Measurements from ENCODE around the gene EFNB3.

Gene EFNB3

GRCh38 chr17:7677388-7678067, 27.5 kb upstream of the EFNB3 start:
- no peak overlapping the region for H3K9ac ChIP-seq
- H3K4me2 ChIP-seq = no peak overlapping the region
- no peak overlapping the region for H3K4me3 ChIP-seq
- peaks cover 55 to 93% (median 74%) of the 10 kb centered on the region in 11 experiments for H3K36me3 ChIP-seq
- no peaks in the 10 kb centered on the region for H3K4me1 ChIP-seq
- TF ChIP-seq Cebpa-rat (IDR thresholded peaks at IDR 0.05) = no peak
- H3K9me3 ChIP-seq (replicated peaks in 1 of 11) = peaks cover 17 to 28% (median 21%) of the 10 kb centered on the region in 11 experiments
- no peaks in the 10 kb centered on the region; a peak in 1 of 22 replicates for H3K27me3 ChIP-seq
- peaks cover 25 to 85% (median 69%) of the 10 kb centered on the region in 11 experiments; a peak in 21 of 22 replicates for H4K20me1 ChIP-seq
- no peak overlapping the region for H3K27ac ChIP-seq

- Histone ChIP-seq H3K36me3 (peaks cover 5 to 61% (median 41%) of the 10 kb centered on the region in 11 experiments; a peak in 21 of 22 replicates), H3K27ac (peak overlapping the region; percentile 97 to 100 (median 99)), H4K20me1 (peaks cover 10 to 69% (median 59%) of the 10 kb centered on the region in 11 experiments; a peak in 21 of 22 replicates), H3K27me3 (no peaks in the 10 kb centered on the region), H3K9me3 (replicated peaks in 1 of 11) (no peaks in the 10 kb centered on the region), H3K4me3 (peak overlapping the region; percentile 82 to 100 (median 94)), H3K9ac (peak overlapping the region; percentile 96 to 100 (median 99)), H3K4me1 (peaks cover 31 to 40% (median 35%) of the 10 kb centered on the region in 10 experiments), H3K4me2 (peak overlapping the region; percentile 85 to 98 (median 94))
- no peak for TF ChIP-seq Cebpa-rat (IDR thresholded peaks at IDR 0.05)
These were observed 20.0 kb upstream of the EFNB3 start for GRCh38 chr17:7684851-7685532.

GRCh38 chr17:7685533-7686221, 19.3 kb upstream of the EFNB3 start:
- no peaks in the 10 kb centered on the region for H3K9me3 ChIP-seq (replicated peaks in 1 of 11)
- peaks cover 5 to 61% (median 44%) of the 10 kb centered on the region in 11 experiments; a peak in 21 of 22 replicates for H3K36me3 ChIP-seq
- H3K4me1 ChIP-seq = peaks cover 34 to 46% (median 40%) of the 10 kb centered on the region in 10 experiments
- no peaks in the 10 kb centered on the region for H3K27me3 ChIP-seq
- H3K27ac ChIP-seq = peak overlapping the region; percentile 97 to 100 (median 99)
- TF ChIP-seq Cebpa-rat (IDR thresholded peaks at IDR 0.05) = no peak
- H3K9ac ChIP-seq = peak overlapping the region; percentile 96 to 100 (median 99)
- H3K4me3 ChIP-seq = peak overlapping the region; percentile 82 to 100 (median 94)
- H3K4me2 ChIP-seq = peak overlapping the region; percentile 85 to 98 (median 94)
- H4K20me1 ChIP-seq = peaks cover 7 to 62% (median 52%) of the 10 kb centered on the region in 11 experiments; a peak in 21 of 22 replicates

GRCh38 chr17:7686222-7687071, 18.6 kb upstream of the EFNB3 start:
- peaks cover 7 to 55% (median 44%) of the 10 kb centered on the region in 11 experiments; a peak in 21 of 22 replicates for H4K20me1 ChIP-seq
- H3K27ac ChIP-seq = peak overlapping the region; percentile 97 to 100 (median 99)
- H3K4me1 ChIP-seq = peaks cover 34 to 46% (median 40%) of the 10 kb centered on the region in 10 experiments
- no peak for TF ChIP-seq Cebpa-rat (IDR thresholded peaks at IDR 0.05)
- H3K36me3 ChIP-seq = peaks cover 5 to 65% (median 46%) of the 10 kb centered on the region in 11 experiments; a peak in 21 of 22 replicates
- no peaks in the 10 kb centered on the region for H3K9me3 ChIP-seq (replicated peaks in 1 of 11)
- H3K27me3 ChIP-seq = no peaks in the 10 kb centered on the region
- H3K4me2 ChIP-seq = peak overlapping the region; percentile 78 to 98 (median 94)
- peak overlapping the region; percentile 82 to 100 (median 94) for H3K4me3 ChIP-seq
- peak overlapping the region; percentile 96 to 100 (median 99) for H3K9ac ChIP-seq

GRCh38 chr17:7687072-7687907, 17.7 kb upstream of the EFNB3 start, which contains the start of gene TP53:
TSS of gene TP53 (minus strand) at chr17:7687490. CDS start at chr17:7676594, 10,896 bp downstream.
- H3K4me1 ChIP-seq = peaks cover 34 to 46% (median 40%) of the 10 kb centered on the region in 10 experiments
- H3K9me3 ChIP-seq (replicated peaks in 1 of 11) = no peaks in the 10 kb centered on the region
- H3K9ac ChIP-seq = peak within 1 kb of the TSS; percentile 96 to 100 (median 99)
- peak within 1 kb of the TSS; percentile 97 to 100 (median 99) for H3K27ac ChIP-seq
- peak within 1 kb of the TSS; percentile 82 to 100 (median 94) for H3K4me3 ChIP-seq
- peaks cover 5 to 66% (median 48%) of the 10 kb centered on the region in 11 experiments for H3K36me3 ChIP-seq
- peaks cover 7 to 46% (median 36%) of the 10 kb centered on the region in 11 experiments; a peak in 21 of 22 replicates for H4K20me1 ChIP-seq
- peak within 1 kb of the TSS; percentile 91 to 99 (median 97) for H3K4me2 ChIP-seq
- TF ChIP-seq Cebpa-rat (IDR thresholded peaks at IDR 0.05) = no peak
- no peaks in the 10 kb centered on the region for H3K27me3 ChIP-seq

GRCh38 chr17:7687908-7688807, 16.8 kb upstream of the EFNB3 start, which contains the start of gene WRAP53:
TSS of gene WRAP53 (plus strand) at chr17:7688477. CDS start at chr17:7688649, 172 bp downstream.
- peak within 1 kb of the TSS; percentile 97 to 100 (median 99) for H3K27ac ChIP-seq
- no peaks in the 10 kb centered on the region for H3K27me3 ChIP-seq
- peak within 1 kb of the TSS; percentile 82 to 100 (median 94) for H3K4me3 ChIP-seq
- peak within 1 kb of the TSS; percentile 96 to 100 (median 99) for H3K9ac ChIP-seq
- peaks cover 34 to 48% (median 45%) of the 10 kb centered on the region in 10 experiments for H3K4me1 ChIP-seq
- TF ChIP-seq Cebpa-rat (IDR thresholded peaks at IDR 0.05) = no peak
- H4K20me1 ChIP-seq = peaks cover 7 to 38% (median 27%) of the 10 kb centered on the region in 11 experiments; a peak in 21 of 22 replicates
- peak within 1 kb of the TSS; percentile 91 to 99 (median 97) for H3K4me2 ChIP-seq
- no peaks in the 10 kb centered on the region for H3K9me3 ChIP-seq (replicated peaks in 1 of 11)
- H3K36me3 ChIP-seq = peaks cover 5 to 66% (median 44%) of the 10 kb centered on the region in 11 experiments
